Transverse colon (tissue), 4 donors: ENCODE data around the gene DYNC2LI1. TPM values are rescaled to one million over a fixed set of nuclear protein-coding genes. Genes with fewer than 3 reads are reported as not detected.

Experiments
- DNase-seq: peaks from one replicate; pipeline ENCODE4 v3.0.0-alpha.2; 2019
- H3K27ac ChIP-seq, 4 donors: fragments of 200-600 bp; sonication (generic); 2 replicates each; pipeline ENCODE4 v1.5.1; 2016 to 2018; ENCODE audit warnings: inconsistent platforms in 4 of 4
- H3K27me3 ChIP-seq: fragments of 200-600 bp; sonication (generic); 2 replicates; pipeline ENCODE4 v1.5.1; 2017; ENCODE audit warnings: inconsistent platforms
- H3K36me3 ChIP-seq, 4 donors: fragments of 200-600 bp; sonication (generic); 2 replicates each; pipeline ENCODE4 v1.5.1; 2017 to 2019; ENCODE audit warnings: inconsistent platforms in 4 of 4
- H3K4me1 ChIP-seq, 4 donors: fragments of 200-600 bp; sonication (generic); 2 replicates each; pipeline ENCODE4 v1.5.1; 2017 to 2020; ENCODE audit warnings: inconsistent platforms in 4 of 4
- H3K4me3 ChIP-seq, 4 donors: fragments of 200-600 bp; sonication (generic); 1 replicate in 1 of 4; 2 replicates in 3 of 4; pipeline versions ENCODE4 v1.5.1 to v1.6.1; 2017 to 2019; ENCODE audit warnings: inconsistent platforms in 4 of 4
- H3K9me3 ChIP-seq, 2 donors: fragments of 200-600 bp; sonication (generic); 2 replicates each; pipeline ENCODE4 v1.5.1; 2017 to 2019; ENCODE audit warnings: inconsistent platforms in 2 of 2
- EP300 ChIP-seq: sonication (generic); formaldehyde crosslinking; IDR thresholded peaks from one replicate; pipeline ENCODE4 v1.6.1; 2017; ENCODE audit warnings: antibody characterized with exemption, low read depth
- POLR2A ChIP-seq: fragments of 450-650 bp; IDR thresholded peaks from one replicate; pipeline ENCODE4 v1.6.1; 2016; ENCODE audit warnings: antibody characterized with exemption, mild to moderate bottlenecking, moderate library complexity
- POLR2AphosphoS5 ChIP-seq, 3 donors: sonication (generic); formaldehyde crosslinking; IDR thresholded peaks; one replicate each; pipeline ENCODE4 v1.6.1; 2016; ENCODE audit warnings: antibody characterized with exemption in 3 of 3
- WGBS, 2 donors: methylation state at CpG; one replicate each; pipeline ENCODE4 v1.1.5; 2018; ENCODE audit warnings: low coverage in 1 of 2; 5-methylcytosine and 5-hydroxymethylcytosine counted together
- in situ Hi-C, 4 donors: fragments of 200-750 bp; cut with MboI; loops; one replicate each; pipeline versions ENCODE4 v1.15.0 to v1.15.1; 2017; ENCODE audit warnings: low sequenced_read_pairs in 3 of 4, low pct_ligation_motif_present in 1 of 4, low pct_unique_long_range_greater_than_20kb in 1 of 4
- intact Hi-C: fragments of 100-400 bp; cut with DNase I; formaldehyde crosslinking; loops from one replicate; pipeline ENCODE4 v1.15.1; 2023; ENCODE audit warnings: low total_unique reads
- total RNA-seq, 4 donors: library from RNA; depleted of rRNA; stranded (reverse); fragments of >200 nt; gene quantifications; one replicate each; pipeline ENCODE4 v1.1.0, GENCODE V29; 2016
- TF ChIP-seq, protein P1 (sequence below), 5 experiments: fragments of 200-600 bp in 3 of 5; fragments of 450-650 bp in 2 of 5; sonication (generic) in 3 of 5; IDR thresholded peaks; 1 replicate in 2 of 5; 2 replicates in 3 of 5; pipeline ENCODE4 v1.5.1; 2016 to 2017; ENCODE audit warnings: antibody characterized with exemption in 5 of 5, inconsistent platforms in 3 of 5, mild to moderate bottlenecking in 2 of 5, moderate library complexity in 1 of 5

Gene DYNC2LI1
- total RNA-seq, 4 donors from 2014 or later: 6.6 to 26.9 (median 20.2) TPM

DNA sequence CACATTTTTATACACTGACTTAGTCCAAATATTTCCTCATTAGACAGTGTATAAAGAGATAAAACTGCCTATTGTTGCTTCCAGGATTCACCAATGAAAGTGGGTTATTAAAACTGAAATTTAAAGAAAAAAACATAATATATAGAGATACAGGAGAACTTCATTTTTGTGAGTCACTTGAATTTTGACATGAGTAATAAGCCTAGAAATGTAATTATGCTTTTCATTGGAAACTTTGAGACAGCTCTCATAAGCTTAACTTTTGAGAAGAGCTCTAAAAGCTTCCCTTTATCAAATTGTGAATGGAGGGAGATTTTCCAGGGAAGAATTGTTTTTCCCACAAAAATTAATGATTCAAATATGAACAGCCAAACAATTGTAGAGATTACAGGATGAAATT is 14.1 kb downstream of the DYNC2LI1 start:
- no peak overlapping the region for H3K27ac ChIP-seq
- no peak overlapping the region for H3K4me3 ChIP-seq
- DNase-seq: no peak
- in situ Hi-C loops (no loop called here), intact Hi-C loops (no loop called here)
- no peaks in the 10 kb centered on the region for H3K9me3 ChIP-seq
- peaks cover 0 to 4% (median 0%) of the 10 kb centered on the region in 4 donors for H3K4me1 ChIP-seq
- TF ChIP-seq POLR2AphosphoS5 (IDR thresholded peaks at IDR 0.05): no peak
- TF ChIP-seq, protein P1, sequence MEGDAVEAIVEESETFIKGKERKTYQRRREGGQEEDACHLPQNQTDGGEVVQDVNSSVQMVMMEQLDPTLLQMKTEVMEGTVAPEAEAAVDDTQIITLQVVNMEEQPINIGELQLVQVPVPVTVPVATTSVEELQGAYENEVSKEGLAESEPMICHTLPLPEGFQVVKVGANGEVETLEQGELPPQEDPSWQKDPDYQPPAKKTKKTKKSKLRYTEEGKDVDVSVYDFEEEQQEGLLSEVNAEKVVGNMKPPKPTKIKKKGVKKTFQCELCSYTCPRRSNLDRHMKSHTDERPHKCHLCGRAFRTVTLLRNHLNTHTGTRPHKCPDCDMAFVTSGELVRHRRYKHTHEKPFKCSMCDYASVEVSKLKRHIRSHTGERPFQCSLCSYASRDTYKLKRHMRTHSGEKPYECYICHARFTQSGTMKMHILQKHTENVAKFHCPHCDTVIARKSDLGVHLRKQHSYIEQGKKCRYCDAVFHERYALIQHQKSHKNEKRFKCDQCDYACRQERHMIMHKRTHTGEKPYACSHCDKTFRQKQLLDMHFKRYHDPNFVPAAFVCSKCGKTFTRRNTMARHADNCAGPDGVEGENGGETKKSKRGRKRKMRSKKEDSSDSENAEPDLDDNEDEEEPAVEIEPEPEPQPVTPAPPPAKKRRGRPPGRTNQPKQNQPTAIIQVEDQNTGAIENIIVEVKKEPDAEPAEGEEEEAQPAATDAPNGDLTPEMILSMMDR (IDR thresholded peaks at IDR 0.05): no peak
- no peak for TF ChIP-seq EP300
- no peak for TF ChIP-seq POLR2A
- H3K36me3 ChIP-seq: peaks cover 0 to 1% (median 0%) of the 10 kb centered on the region in 4 donors
- H3K27me3 ChIP-seq: no peaks in the 10 kb centered on the region

DNA sequence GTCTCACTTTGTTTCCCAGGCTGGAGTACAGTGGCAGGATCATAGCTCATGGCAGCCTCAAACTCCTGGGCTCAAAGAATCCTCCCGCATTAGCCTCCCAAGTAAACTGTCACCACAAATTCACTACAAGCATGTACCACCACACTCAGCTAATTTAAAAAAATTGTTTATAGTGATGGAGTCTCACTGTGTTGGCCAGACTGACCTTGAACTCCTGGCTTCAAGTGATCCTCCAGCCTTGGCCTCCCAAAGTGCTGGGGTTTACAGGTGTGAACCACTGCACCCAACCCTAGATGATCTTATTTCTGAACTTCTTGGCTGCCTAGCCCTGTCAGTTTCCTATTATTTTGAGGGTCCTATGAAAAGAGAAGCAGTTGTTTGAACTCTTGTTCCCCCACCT is 14.8 kb downstream of the DYNC2LI1 start:
- no peak overlapping the region for H3K27ac ChIP-seq
- WGBS, 2 donors: 100% methylated on average over 1 of the region's 1 CpG
- intact Hi-C loops: no loop called here

DNA sequence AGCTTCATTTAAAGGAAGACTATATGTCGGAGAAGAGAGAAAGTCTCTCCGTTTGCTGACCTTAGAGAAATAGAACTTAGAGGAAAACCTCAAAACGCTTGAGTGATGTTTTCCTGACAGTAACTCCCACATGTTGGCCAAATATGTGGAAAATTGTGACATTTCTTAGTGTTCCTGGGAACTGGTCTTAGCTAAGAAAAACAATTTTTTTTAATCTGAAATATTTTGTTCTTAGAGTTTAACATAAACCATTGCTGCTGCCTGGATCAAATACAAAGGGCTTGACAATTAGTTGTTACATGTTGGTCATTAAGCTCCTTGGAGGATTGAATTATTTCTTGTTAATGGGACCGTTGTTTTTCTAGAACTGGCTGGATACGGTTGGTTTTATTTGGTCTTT is 16.3 kb downstream of the DYNC2LI1 start:
- TF ChIP-seq EP300: no peak
- TF ChIP-seq POLR2AphosphoS5 (IDR thresholded peaks at IDR 0.05): no peak
- TF ChIP-seq POLR2A: no peak
- TF ChIP-seq, protein P1 (IDR thresholded peaks at IDR 0.05): no peak
- Histone ChIP-seq H3K9me3 (no peaks in the 10 kb centered on the region), H3K36me3 (no peaks in the 10 kb centered on the region), H3K27ac (peak overlapping the region in 3 of 4 donors; percentile 7 to 51 (median 16)), H3K27me3 (no peaks in the 10 kb centered on the region), H3K4me3 (no peak overlapping the region), H3K4me1 (peaks cover 0 to 4% (median 0%) of the 10 kb centered on the region in 4 donors)
- intact Hi-C loops: no loop called here
- no peak for DNase-seq
- 76% methylated on average over 5 of the region's 5 CpGs for WGBS, 2 donors
- in situ Hi-C loops: no loop called here

More for the DNA sequence above, 14.8 kb downstream of the DYNC2LI1 start:
- Histone ChIP-seq H3K36me3 (peaks cover 0 to 1% (median 0%) of the 10 kb centered on the region in 4 donors), H3K4me1 (peaks cover 0 to 4% (median 0%) of the 10 kb centered on the region in 4 donors), H3K27me3 (no peaks in the 10 kb centered on the region), H3K9me3 (no peaks in the 10 kb centered on the region), H3K4me3 (no peak overlapping the region)
- DNase-seq: no peak
- in situ Hi-C loops: no loop called here
- TF ChIP-seq, protein P1 (IDR thresholded peaks at IDR 0.05): no peak
- no peak for TF ChIP-seq POLR2AphosphoS5 (IDR thresholded peaks at IDR 0.05)
- TF ChIP-seq EP300: no peak
- no peak for TF ChIP-seq POLR2A

DNA sequence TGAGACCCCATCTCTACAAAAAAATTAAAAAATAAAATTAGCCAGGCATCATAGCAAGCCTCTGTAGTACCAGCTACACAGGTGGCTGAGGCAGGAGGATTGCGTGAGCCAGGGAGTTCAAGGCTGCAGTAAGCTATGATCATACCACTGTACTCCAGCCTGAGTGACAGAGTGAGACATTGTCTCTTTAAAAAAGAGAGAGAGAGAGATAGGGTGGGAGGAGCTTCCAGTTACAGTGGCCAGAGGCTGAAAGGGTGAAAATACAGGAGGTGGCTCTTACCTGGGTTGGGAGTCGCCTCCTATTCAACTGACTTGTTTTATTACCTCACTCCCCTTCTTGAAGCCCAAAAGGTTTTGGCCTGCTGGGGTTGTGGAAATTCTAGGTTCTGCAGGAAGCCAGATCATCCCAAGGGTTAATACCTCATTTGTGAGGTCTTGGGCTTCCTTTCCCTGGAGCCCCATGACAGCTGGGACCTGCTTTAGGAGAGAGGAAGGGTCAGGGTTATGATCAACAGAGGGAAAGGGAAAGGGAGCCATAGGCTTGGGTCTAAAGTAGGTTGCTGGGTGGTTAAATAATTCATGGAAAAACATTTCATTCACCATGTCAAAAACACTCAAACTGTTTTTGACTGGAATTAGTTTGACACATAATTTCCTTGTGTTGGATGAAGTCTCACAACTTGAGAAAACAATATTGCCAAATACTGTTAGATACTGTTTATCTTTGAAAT is 17.4 kb downstream of the DYNC2LI1 start:
- Histone ChIP-seq H3K36me3 (no peaks in the 10 kb centered on the region), H3K27ac (peak overlapping the region in 3 of 4 donors; percentile 1 to 51 (median 14)), H3K4me3 (no peak overlapping the region), H3K27me3 (no peaks in the 10 kb centered on the region), H3K9me3 (no peaks in the 10 kb centered on the region), H3K4me1 (peaks cover 0 to 4% (median 0%) of the 10 kb centered on the region in 4 donors)
- intact Hi-C loops (no loop called here), in situ Hi-C loops (no loop called here)
- 98 to 100% methylated on average over 1 to 2 of the region's 2 CpGs for WGBS, 2 donors
- DNase-seq: no peak
- no peak for TF ChIP-seq EP300
- no peak for TF ChIP-seq POLR2A
- TF ChIP-seq, protein P1 (IDR thresholded peaks at IDR 0.05): no peak
- TF ChIP-seq POLR2AphosphoS5 (IDR thresholded peaks at IDR 0.05): no peak
